IPS DF 19.7 (cell line): ENCODE results near the gene OSBPL7.

ENCODE experiments used
- DNase-seq: peaks from one replicate; pipeline ENCODE4 v3.0.0-alpha.2; 2013; ENCODE audit warnings: low read depth, low spot score

OSBPL7 gene

GRCh38 chr17:47821424-47822391 lies at the start of gene OSBPL7:
Gene OSBPL7 (minus strand): TSS chr17:47821794. CDS start chr17:47820278, 1,516 bp downstream.
- DNase-seq, result no peak

GRCh38 chr17:47871048-47871447 lies 49.5 kb upstream of the OSBPL7 start:
- no peak for DNase-seq

- no peak for DNase-seq
These were observed 48.5 kb upstream of the OSBPL7 start for GRCh38 chr17:47870056-47870455.

GRCh38 chr17:47869114-47869513 lies 47.5 kb upstream of the OSBPL7 start:
- DNase-seq, result no peak

GRCh38 chr17:47867813-47868533 lies 46.4 kb upstream of the OSBPL7 start:
- DNase-seq, result no peak

- DNase-seq, result no peak
These were observed 45.3 kb upstream of the OSBPL7 start for GRCh38 chr17:47866941-47867340.

GRCh38 chr17:47864791-47865216 lies 43.2 kb upstream of the OSBPL7 start:
- DNase-seq, result no peak

GRCh38 chr17:47862621-47863440 lies 41.2 kb upstream of the OSBPL7 start:
- DNase-seq, result no peak

- DNase-seq, result no peak
These were observed 38.8 kb upstream of the OSBPL7 start for GRCh38 chr17:47860386-47860785.

GRCh38 chr17:47857551-47858455 lies 36.2 kb upstream of the OSBPL7 start:
- no peak for DNase-seq

- DNase-seq, result no peak
These were observed 35.2 kb upstream of the OSBPL7 start for GRCh38 chr17:47856830-47857229.

- no peak for DNase-seq
These were observed 34.1 kb upstream of the OSBPL7 start for GRCh38 chr17:47855737-47856136.

- DNase-seq, result no peak
These were observed 32.0 kb upstream of the OSBPL7 start for GRCh38 chr17:47853616-47854015.

GRCh38 chr17:47852113-47852949 lies 30.7 kb upstream of the OSBPL7 start:
- no peak for DNase-seq

GRCh38 chr17:47851764-47852112 lies 30.1 kb upstream of the OSBPL7 start:
- DNase-seq, result no peak

- no peak for DNase-seq
These were observed 29.3 kb upstream of the OSBPL7 start, which contains the start of gene SP6 for GRCh38 chr17:47850692-47851573. Gene SP6 (minus strand): TSS chr17:47851163. CDS start chr17:47848429, 2,734 bp downstream.

- no peak for DNase-seq
These were observed 28.7 kb upstream of the OSBPL7 start for GRCh38 chr17:47850373-47850691.

GRCh38 chr17:47848198-47848513 lies 26.6 kb upstream of the OSBPL7 start:
- no peak for DNase-seq
